GM03348 (cell line): ENCODE results near the gene WDFY4.

Source experiments
- DNase-seq: peaks from one replicate; pipeline ENCODE4 v3.0.0; 2012; ENCODE audit warnings: low spot score

The WDFY4 gene

GRCh38 chr10:48817141-48817540 lies 132.5 kb downstream of the WDFY4 start:
- DNase-seq, result no peak

GRCh38 chr10:48818081-48818480 lies 133.4 kb downstream of the WDFY4 start:
- no peak for DNase-seq

GRCh38 chr10:48818861-48819520 lies 134.3 kb downstream of the WDFY4 start:
- no peak for DNase-seq

GRCh38 chr10:48819783-48820182 lies 135.1 kb downstream of the WDFY4 start:
- no peak for DNase-seq

- DNase-seq, result no peak
These were observed 135.6 kb downstream of the WDFY4 start for GRCh38 chr10:48820231-48820630.

- DNase-seq, result no peak
These were observed 136.0 kb downstream of the WDFY4 start for GRCh38 chr10:48820699-48821098.

GRCh38 chr10:48821111-48821510 lies 136.4 kb downstream of the WDFY4 start:
- no peak for DNase-seq

- no peak for DNase-seq
These were observed 137.0 kb downstream of the WDFY4 start for GRCh38 chr10:48821692-48822091.

- no peak for DNase-seq
These were observed 149.0 kb downstream of the WDFY4 start for GRCh38 chr10:48833674-48834073.

- DNase-seq, result no peak
These were observed 149.7 kb downstream of the WDFY4 start for GRCh38 chr10:48834189-48834965.

GRCh38 chr10:48835781-48836180 lies 151.1 kb downstream of the WDFY4 start:
- no peak for DNase-seq

- no peak for DNase-seq
These were observed 151.9 kb downstream of the WDFY4 start for GRCh38 chr10:48836605-48837004.

GRCh38 chr10:48838834-48839233 lies 154.2 kb downstream of the WDFY4 start:
- no peak for DNase-seq

- no peak for DNase-seq
These were observed 155.4 kb downstream of the WDFY4 start for GRCh38 chr10:48839809-48840679.

GRCh38 chr10:48842231-48842630 lies 157.6 kb downstream of the WDFY4 start:
- no peak for DNase-seq

- DNase-seq, result no peak
These were observed 158.5 kb downstream of the WDFY4 start for GRCh38 chr10:48843198-48843597.

GRCh38 chr10:48844616-48845015 lies 159.9 kb downstream of the WDFY4 start:
- no peak for DNase-seq

GRCh38 chr10:48845512-48845911 lies 160.8 kb downstream of the WDFY4 start:
- DNase-seq, result no peak

- DNase-seq, result no peak
These were observed 163.0 kb downstream of the WDFY4 start for GRCh38 chr10:48847691-48848090.

GRCh38 chr10:48856855-48857254 lies 172.2 kb downstream of the WDFY4 start:
- DNase-seq, result no peak

GRCh38 chr10:48872234-48872633 lies 187.6 kb downstream of the WDFY4 start:
- DNase-seq, result no peak

- DNase-seq, result no peak
These were observed 193.4 kb downstream of the WDFY4 start for GRCh38 chr10:48878091-48878490.

- DNase-seq, result no peak
These were observed 194.8 kb downstream of the WDFY4 start for GRCh38 chr10:48879451-48879850.
